HG03571 (cell line): ENCODE measurements around the gene C4BPA.

Experiments
- ATAC-seq: cut with Tn5 transposase; IDR thresholded peaks from one replicate; pipeline ENCODE4 v1.9.1; 2021; ENCODE audit not compliant: unreplicated experiment

C4BPA gene

DNA sequence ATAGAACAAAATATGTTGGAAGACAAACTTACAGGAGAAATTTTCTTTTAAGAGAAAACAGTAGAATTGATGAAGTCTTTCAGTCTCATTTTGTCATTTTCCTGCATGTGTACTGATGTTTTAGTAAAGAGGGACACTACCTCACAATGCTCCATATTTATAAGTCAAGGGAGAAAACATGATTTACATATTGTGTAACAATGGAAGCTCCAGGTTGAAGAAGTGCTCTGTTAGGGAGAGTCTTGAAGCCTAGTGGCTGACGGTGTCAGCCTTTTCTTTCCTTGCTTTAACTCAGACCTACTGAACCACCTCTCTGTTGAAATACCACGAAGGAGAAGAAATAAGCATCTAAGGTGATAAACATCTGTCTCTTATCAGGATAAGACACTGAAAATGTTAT, 75.0 kb downstream of the C4BPA start:
- no peak for ATAC-seq

- no peak for ATAC-seq
Observed at GRCh38 chr1:207181847-207182246, 77.8 kb downstream of the C4BPA start.

- ATAC-seq = no peak
Observed at GRCh38 chr1:207186503-207186902, 82.5 kb downstream of the C4BPA start.

- ATAC-seq = no peak
Observed at GRCh38 chr1:207188901-207189300, 84.9 kb downstream of the C4BPA start.

DNA sequence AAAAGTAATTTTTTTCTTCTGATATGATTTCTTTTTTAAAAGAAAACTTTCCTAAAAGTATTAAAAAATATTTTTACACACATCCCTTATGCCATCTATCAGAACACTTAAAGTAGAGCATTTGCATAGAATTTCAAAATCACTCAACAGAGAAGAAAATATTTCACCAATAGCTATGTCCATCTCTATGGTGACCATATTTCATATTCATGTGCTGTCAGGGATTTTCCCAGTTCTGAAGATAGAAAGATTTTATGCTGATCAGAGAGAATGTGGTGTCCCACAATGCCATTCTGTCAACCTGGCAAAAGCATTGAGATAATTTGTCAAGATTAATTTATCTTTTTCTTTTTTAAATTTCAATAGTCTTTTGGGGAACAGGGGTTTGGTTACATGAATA, 87.0 kb downstream of the C4BPA start:
- no peak for ATAC-seq

DNA sequence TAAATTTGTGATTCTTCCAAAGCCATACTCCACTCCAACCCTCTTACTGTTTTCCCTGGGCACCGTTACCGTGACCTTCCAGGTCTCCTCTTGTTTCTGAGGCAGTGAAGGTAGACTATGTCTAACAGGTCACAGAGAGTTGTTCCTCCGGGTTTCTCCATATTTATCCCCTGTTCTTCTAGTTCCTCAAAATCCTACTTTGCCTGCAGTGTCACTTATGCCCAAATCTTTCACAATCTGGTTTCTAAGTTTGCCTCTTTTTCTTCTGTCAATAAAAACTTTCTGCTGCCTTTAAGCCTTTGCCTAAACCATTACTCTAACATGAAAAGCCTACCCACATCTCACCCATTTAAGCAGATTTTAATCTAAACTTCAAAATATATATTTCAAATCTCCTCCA, 87.7 kb downstream of the C4BPA start:
- ATAC-seq = no peak

DNA sequence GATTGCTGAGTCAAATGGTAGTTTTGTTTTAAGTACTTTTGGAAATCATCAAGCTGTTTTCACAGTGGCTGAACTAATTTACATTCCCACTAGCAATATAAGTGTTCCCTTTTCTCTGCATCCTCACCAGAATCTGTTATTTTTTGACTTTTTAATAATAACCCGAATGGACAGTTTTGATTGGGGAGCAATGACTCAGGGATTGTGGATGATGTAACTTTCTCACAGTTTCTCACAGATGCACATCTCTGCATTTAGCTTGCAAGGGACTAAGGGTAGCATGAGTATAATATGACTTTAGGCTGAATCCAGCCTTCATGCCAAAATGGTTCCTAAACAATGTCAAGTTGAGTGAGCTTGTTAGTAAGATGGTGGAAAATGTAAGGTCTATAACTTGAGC, 90.2 kb downstream of the C4BPA start:
- no peak for ATAC-seq
